ENCODE data around the gene PDCL3.

GRCh38 chr2:100537918-100538317 is 24.9 kb upstream of the PDCL3 start:
- TF ChIP-seq CTCF (conservative IDR thresholded peaks at IDR 0.05), result no peak
- TF ChIP-seq EZH2 (IDR thresholded peaks at IDR 0.05; ENCODE audit: low read depth), result no peak
